GM10266 (cell line): Measurements from ENCODE around the gene GDPD2.

Experiments used
- DNase-seq: peaks from one replicate; pipeline ENCODE4 v3.0.0; 2012; ENCODE audit errors: extremely low spot score
- TF ChIP-seq, protein P1 (sequence below): IDR thresholded peaks from 2 replicates; pipeline ENCODE4 v1.5.1; 2012; ENCODE audit warnings: mild to moderate bottlenecking, low read depth; ENCODE audit not compliant: control insufficient read depth, insufficient read depth; ENCODE audit errors: missing control alignments

GDPD2 gene

DNA sequence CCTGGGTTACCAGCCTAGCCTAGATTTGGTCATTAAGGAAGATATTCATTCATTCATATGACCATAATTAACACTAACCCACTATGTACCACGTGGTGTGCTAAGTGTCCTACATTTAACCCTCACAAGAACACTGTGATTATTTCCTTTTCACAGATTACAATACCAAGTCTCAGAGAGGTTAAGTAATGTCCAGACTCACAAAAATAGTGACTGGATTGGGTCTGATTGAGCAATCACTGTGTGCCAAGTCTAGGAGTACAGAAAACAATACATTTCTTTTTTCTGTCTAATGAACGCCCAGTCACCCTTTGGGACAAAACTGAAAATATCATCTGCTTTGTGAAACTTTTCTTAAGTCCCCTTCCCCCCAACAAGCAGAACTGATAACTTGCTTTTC is 13.9 kb downstream of the GDPD2 start:
- no peak for DNase-seq
- TF ChIP-seq, protein P1, sequence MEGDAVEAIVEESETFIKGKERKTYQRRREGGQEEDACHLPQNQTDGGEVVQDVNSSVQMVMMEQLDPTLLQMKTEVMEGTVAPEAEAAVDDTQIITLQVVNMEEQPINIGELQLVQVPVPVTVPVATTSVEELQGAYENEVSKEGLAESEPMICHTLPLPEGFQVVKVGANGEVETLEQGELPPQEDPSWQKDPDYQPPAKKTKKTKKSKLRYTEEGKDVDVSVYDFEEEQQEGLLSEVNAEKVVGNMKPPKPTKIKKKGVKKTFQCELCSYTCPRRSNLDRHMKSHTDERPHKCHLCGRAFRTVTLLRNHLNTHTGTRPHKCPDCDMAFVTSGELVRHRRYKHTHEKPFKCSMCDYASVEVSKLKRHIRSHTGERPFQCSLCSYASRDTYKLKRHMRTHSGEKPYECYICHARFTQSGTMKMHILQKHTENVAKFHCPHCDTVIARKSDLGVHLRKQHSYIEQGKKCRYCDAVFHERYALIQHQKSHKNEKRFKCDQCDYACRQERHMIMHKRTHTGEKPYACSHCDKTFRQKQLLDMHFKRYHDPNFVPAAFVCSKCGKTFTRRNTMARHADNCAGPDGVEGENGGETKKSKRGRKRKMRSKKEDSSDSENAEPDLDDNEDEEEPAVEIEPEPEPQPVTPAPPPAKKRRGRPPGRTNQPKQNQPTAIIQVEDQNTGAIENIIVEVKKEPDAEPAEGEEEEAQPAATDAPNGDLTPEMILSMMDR: no peak

DNA sequence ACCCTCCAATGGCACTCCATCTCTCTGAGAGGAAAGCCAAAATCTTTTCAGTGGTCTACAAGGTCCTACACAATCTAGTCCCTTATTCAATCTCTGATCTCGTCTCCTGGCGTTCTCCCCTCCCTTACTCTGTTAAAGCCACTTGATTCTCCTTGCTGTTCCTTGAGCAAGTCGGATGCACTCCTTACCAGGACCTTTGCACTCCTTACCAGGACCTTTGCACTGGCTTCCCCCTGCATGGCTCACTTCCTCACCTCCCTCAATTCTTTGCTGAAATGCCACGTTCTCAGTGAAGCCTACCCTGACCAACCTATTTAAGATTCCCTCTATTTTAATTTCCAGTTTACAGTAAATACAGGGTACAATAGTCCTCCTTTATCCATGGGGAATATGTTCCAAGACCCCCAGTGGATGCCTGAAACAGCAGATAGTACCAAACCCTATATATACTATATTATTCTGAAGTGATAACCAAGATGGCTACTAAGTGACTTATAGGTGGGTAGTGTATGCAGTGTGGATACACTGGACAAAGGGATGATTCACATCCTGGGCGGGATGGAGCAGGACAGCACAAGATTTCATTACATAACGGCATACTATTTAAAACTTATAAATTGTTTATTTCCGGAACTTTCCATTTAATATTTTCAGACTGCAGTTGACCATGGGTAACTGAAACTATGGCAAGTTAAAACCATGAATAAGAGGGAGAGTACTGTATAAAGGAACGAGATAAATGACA is 15.0 kb downstream of the GDPD2 start:
- TF ChIP-seq, protein P1: no peak
- no peak for DNase-seq

DNA sequence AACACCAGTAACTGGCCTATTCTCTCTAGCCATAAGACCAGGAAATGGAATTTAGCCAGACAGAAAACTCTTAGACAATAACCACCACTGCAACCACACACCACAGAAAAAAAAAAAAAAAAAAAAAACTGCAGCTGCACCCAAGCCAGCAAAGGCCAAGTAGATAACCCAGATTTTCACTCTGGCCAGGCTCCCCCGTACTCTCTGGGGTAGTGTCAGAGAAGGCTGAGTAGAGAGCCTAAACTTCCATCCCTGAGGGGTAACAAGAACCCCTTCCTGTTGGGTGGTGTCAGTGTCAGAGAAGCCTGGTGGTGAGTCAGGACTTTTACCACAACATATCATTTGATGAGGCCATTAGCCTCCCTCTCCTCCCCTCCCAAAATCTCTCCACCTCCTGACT is 15.9 kb downstream of the GDPD2 start:
- no peak for DNase-seq
- TF ChIP-seq, protein P1: no peak

DNA sequence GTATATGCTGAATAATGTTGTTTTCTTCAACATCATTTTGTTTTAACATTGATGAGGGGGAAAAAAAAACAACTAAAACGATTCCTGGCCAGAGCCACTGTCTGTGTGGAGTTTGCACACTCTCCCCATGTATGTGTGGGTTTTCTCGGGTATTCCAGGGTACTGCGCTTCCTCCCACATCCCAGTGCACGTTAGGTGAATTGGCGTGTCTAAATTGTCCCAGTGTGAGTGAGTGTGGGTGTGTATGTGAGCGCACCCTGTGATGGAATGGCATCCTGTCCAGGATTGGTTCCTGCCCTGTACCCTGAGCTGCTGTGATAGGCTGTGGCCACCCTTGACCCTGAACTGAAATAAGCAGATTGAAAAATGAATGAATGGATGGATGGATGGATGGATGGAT is 19.1 kb downstream of the GDPD2 start:
- no peak for DNase-seq
- TF ChIP-seq, protein P1: no peak

DNA sequence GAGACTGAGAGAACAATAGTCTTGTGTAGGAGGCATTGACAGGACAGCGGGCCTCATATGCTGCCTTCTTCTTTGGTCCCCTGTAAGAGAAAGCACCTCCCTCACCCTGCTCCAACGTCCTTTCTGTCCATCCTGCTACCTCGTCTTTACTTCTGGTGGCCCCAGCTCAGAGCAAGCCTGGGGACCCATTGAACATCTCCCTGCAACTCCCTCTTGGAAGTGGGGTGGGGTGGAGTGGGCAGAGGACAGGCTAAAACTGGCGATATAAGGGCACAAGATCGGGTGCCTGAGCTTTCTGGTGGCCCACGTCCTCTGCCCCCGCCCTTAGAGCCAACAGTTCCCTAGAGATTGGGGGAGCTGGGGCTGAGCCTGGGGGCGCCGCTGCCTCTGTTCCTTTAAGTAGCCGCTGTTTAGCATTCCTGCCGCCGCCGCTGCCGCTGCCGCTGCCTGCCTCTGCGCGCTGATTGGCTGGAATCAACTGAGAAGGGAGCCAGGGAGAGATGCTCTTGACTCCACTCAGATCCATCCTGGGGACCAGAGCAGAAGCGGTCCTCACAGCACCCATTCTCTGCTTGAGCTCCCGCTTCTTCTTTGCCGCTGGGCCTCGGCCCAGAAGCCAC is 21.3 kb downstream of the GDPD2 start, which contains the start of gene DLG3:
Gene DLG3 (plus strand): TSS at position 510 of the 620 bp plus-strand sequence. CDS start 367 bp downstream, outside the sequence.
- no peak for DNase-seq
- TF ChIP-seq, protein P1: no peak

DNA sequence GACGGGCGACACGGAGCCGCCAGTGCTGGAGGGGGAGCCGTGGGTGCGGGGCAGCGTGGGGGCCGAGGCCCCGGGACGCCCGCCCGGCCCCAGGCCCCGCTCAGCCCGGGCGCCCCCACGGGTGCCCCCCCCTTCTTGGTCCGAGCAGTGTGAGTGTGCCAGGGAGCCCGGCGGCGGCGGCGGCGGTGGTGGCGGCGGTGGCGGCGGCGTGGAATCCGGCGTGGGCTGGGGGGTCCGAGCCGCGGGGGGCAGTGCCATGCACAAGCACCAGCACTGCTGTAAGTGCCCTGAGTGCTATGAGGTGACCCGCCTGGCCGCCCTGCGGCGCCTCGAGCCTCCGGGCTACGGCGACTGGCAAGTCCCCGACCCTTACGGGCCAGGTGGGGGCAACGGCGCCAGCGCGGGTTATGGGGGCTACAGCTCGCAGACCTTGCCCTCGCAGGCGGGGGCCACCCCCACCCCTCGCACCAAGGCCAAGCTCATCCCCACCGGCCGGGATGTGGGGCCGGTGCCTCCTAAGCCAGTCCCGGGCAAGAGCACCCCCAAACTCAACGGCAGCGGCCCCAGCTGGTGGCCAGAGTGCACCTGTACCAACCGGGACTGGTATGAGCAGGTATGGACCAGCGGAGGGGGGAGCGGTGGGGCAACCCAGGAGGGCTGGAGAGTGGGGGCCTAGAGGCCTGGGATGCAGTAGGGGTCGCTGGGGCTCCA is 22.0 kb downstream of the GDPD2 start:
- no peak for DNase-seq
- TF ChIP-seq, protein P1: no peak
